MM.1S (cell line): ENCODE results near the gene TBATA.

ENCODE experiments used
- CTCF ChIP-seq: fragments of 300-600 bp; sonication (generic); IDR thresholded peaks from 2 replicates; pipeline ENCODE4 v1.5.1; 2016; ENCODE audit warnings: antibody characterized with exemption, low read length, mixed read lengths
- EZH2 ChIP-seq: fragments of 300-600 bp; sonication (generic); optimal IDR thresholded peaks from 2 replicates; pipeline ENCODE3; 2017; ENCODE audit warnings: low read depth, mild to moderate bottlenecking, antibody characterized with exemption, low read length, mixed read lengths
- EZH2phosphoT487 ChIP-seq: fragments of 300-600 bp; sonication (generic); IDR thresholded peaks from 2 replicates; pipeline ENCODE4 v1.6.1; 2018; ENCODE audit warnings: antibody characterized with exemption, low read length

DNA sequence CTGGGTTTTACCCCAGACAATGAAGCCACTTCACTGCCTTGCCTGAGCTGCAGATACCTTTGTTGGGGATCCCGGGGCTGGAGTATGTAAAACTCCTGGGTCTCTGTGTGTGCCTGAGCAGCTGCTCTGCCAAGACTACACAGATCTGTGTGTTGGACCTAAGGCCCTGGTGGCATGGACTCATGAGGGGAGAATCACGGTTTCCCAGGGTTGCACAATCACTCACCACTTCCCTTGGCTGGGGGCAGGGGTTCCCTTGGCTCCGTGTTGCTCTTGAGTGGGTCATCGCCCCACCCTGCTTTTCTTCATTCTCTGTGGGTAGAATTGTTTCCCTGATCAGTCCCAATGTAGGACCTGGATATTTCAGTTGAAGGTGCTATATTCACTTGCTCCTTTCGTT lies 13.9 kb upstream of the TBATA start:
- no peak for TF ChIP-seq EZH2phosphoT487
- no peak for TF ChIP-seq CTCF
- no peak for TF ChIP-seq EZH2
